IMR-90 (cell line): Measurements from ENCODE around the gene RAB26. TPM values are rescaled to one million over a fixed set of nuclear protein-coding genes. Genes with fewer than 3 reads are reported as not detected.

ENCODE experiments used
- ATAC-seq: fragments of 200-7000 bp; cut with Tn5 transposase; 2 replicates; pipeline ENCODE4 v1.9.1; 2020; ENCODE audit warnings: low read depth, mild to moderate bottlenecking, moderate library complexity
- BruUV-seq: library from RNA; stranded (reverse); fragments of 400-500 nt; replicated peaks from 2 replicates; lab custom pipeline; 2021; lab: Mats Ljungman, UMichigan
- CTCF ChIA-PET: fragments of 300-600 bp; formaldehyde crosslinking; extraction: SDS; loops from one replicate; lab custom pipeline; 2021; ENCODE audit warnings: antibody characterized with exemption; lab: Yijun Ruan, JAX
- POLR2A ChIA-PET: fragments of 300-600 bp; sonication (Branson Sonifier 250); formaldehyde crosslinking; loops from one replicate; lab custom pipeline; 2022; ENCODE audit warnings: antibody characterized with exemption; ENCODE audit not compliant: unreplicated experiment; lab: Charles Lee
- DNase-seq: peaks from one replicate; pipeline ENCODE4 v3.0.0; 2013
- H2AFZ ChIP-seq: replicated peaks from 2 replicates; pipeline ENCODE3; 2013; ENCODE audit warnings: low read length, mild to moderate bottlenecking; ENCODE audit not compliant: poor library complexity
- H2AK5ac ChIP-seq: 2 replicates; pipeline ENCODE4 v1.6.1; 2013; ENCODE audit warnings: low read depth, low read length, inconsistent platforms
- H2AK9ac ChIP-seq: replicated peaks from 2 replicates; pipeline ENCODE3; 2013; ENCODE audit warnings: mild to moderate bottlenecking, low read depth, low read length, moderate library complexity; ENCODE audit not compliant: poor library complexity
- H2BK120ac ChIP-seq: 2 replicates; pipeline ENCODE4 v1.6.1; 2013; ENCODE audit warnings: low read depth, low read length, inconsistent platforms
- H2BK15ac ChIP-seq: 3 replicates; pipeline ENCODE4 v1.6.1; 2013; ENCODE audit warnings: low read depth, low read length, inconsistent platforms
- H2BK20ac ChIP-seq: 2 replicates; pipeline ENCODE4 v1.6.1; 2013; ENCODE audit warnings: low read depth, mild to moderate bottlenecking, inconsistent platforms, low read length, moderate library complexity
- H2BK5ac ChIP-seq: 2 replicates; pipeline ENCODE4 v1.6.1; 2013; ENCODE audit warnings: mild to moderate bottlenecking, low read depth, low read length, inconsistent platforms; ENCODE audit not compliant: poor library complexity, severe bottlenecking
- H3K14ac ChIP-seq: replicated peaks from 2 replicates; pipeline ENCODE4 v1.6.1; 2013; ENCODE audit warnings: low read depth, low read length, inconsistent platforms
- H3K18ac ChIP-seq: 2 replicates; pipeline ENCODE4 v1.6.1; 2013; ENCODE audit warnings: low read depth, low read length, control low read depth
- H3K23ac ChIP-seq: 2 replicates; pipeline ENCODE4 v1.6.1; 2013; ENCODE audit warnings: low read depth, low read length, inconsistent platforms
- H3K27ac ChIP-seq: 2 replicates; pipeline ENCODE4 v1.5.1; 2013; ENCODE audit warnings: mild to moderate bottlenecking, control low read depth, low read length; ENCODE audit not compliant: insufficient read depth
- H3K27me3 ChIP-seq: 2 replicates; pipeline ENCODE4 v1.6.1; 2013; ENCODE audit warnings: low read length; ENCODE audit not compliant: control insufficient read depth, insufficient read depth
- H3K36me3 ChIP-seq: 2 replicates; pipeline ENCODE4 v1.6.1; 2013; ENCODE audit warnings: low read length, mixed read lengths; ENCODE audit not compliant: control insufficient read depth, insufficient read depth
- H3K4ac ChIP-seq: 2 replicates; pipeline ENCODE4 v1.6.1; 2013; ENCODE audit warnings: low read depth, low read length, inconsistent platforms
- H3K4me1 ChIP-seq: 2 replicates; pipeline ENCODE4 v1.6.1; 2013; ENCODE audit warnings: low read length, mixed read lengths; ENCODE audit not compliant: control insufficient read depth, insufficient read depth
- H3K4me2 ChIP-seq: 2 replicates; pipeline ENCODE4 v1.6.1; 2013; ENCODE audit warnings: low read depth, mild to moderate bottlenecking, control low read depth, low read length, moderate library complexity
- H3K4me3 ChIP-seq: 2 replicates; pipeline ENCODE4 v1.5.1; 2013; ENCODE audit warnings: low read depth, mild to moderate bottlenecking, control low read depth, low read length, moderate library complexity; ENCODE audit not compliant: insufficient read depth
- H3K56ac ChIP-seq: 2 replicates; pipeline ENCODE4 v1.6.1; 2013; ENCODE audit warnings: low read length, inconsistent platforms; ENCODE audit not compliant: insufficient read depth; ENCODE audit errors: extremely low read depth
- H3K79me1 ChIP-seq, 2 experiments: 2 replicates each; pipeline ENCODE4 v1.6.1; 2013; ENCODE audit warnings: low read length in 2 of 2, inconsistent platforms in 1 of 2, low read depth in 1 of 2
- H3K9ac ChIP-seq: 2 replicates; pipeline ENCODE4 v1.6.1; 2013; ENCODE audit warnings: low read depth, low read length, control low read depth
- H3K9me1 ChIP-seq: 2 replicates; pipeline ENCODE4 v1.6.1; 2013; ENCODE audit warnings: low read length, inconsistent platforms; ENCODE audit not compliant: insufficient read depth
- H3K9me3 ChIP-seq: 2 replicates; pipeline ENCODE4 v1.6.1; 2013; ENCODE audit warnings: low read length; ENCODE audit not compliant: control insufficient read depth, insufficient read depth
- H4K20me1 ChIP-seq: 2 replicates; pipeline ENCODE4 v1.6.1; 2013; ENCODE audit warnings: low read length, inconsistent platforms; ENCODE audit not compliant: insufficient read depth
- H4K5ac ChIP-seq: 2 replicates; pipeline ENCODE4 v1.6.1; 2013; ENCODE audit warnings: mild to moderate bottlenecking, low read depth, low read length, control low read depth
- H4K8ac ChIP-seq, 2 experiments: 2 replicates each; pipeline ENCODE4 v1.6.1; 2013; ENCODE audit warnings: low read depth in 2 of 2, low read length in 2 of 2, control low read depth in 1 of 2, inconsistent platforms in 1 of 2
- H4K91ac ChIP-seq: 2 replicates; pipeline ENCODE4 v1.6.1; 2013; ENCODE audit warnings: low read depth, low read length, inconsistent platforms; ENCODE audit not compliant: insufficient read depth
- BHLHE40 ChIP-seq: fragments of 150-350 bp; IDR thresholded peaks from 2 replicates; pipeline ENCODE4 v1.6.1; 2016; ENCODE audit warnings: mild to moderate bottlenecking, low read depth, low read length
- CEBPB ChIP-seq: IDR thresholded peaks from 2 replicates; pipeline ENCODE4 v1.6.1; 2012; ENCODE audit warnings: low read depth, low read length, improper control_type of control experiment
- CHD1 ChIP-seq: IDR thresholded peaks from 2 replicates; pipeline ENCODE4 v1.6.1; 2012; ENCODE audit warnings: low read depth, low read length, improper control_type of control experiment
- CTCF ChIP-seq: conservative IDR thresholded peaks from 2 replicates; pipeline ENCODE4 v1.5.1; 2012; ENCODE audit warnings: mild to moderate bottlenecking, low read depth, low read length, improper control_type of control experiment
- FOS ChIP-seq: fragments of 150-350 bp; IDR thresholded peaks from 2 replicates; pipeline ENCODE4 v1.6.1; 2016; ENCODE audit warnings: low read depth, low read length
- MAFK ChIP-seq: IDR thresholded peaks from 2 replicates; pipeline ENCODE4 v1.6.1; 2012; ENCODE audit warnings: low read depth, low read length, improper control_type of control experiment
- MAZ ChIP-seq: IDR thresholded peaks from 2 replicates; pipeline ENCODE4 v1.6.1; 2012; ENCODE audit warnings: low read depth, mild to moderate bottlenecking, low read length, improper control_type of control experiment, moderate library complexity, borderline replicate concordance
- MXI1 ChIP-seq: IDR thresholded peaks from 2 replicates; pipeline ENCODE4 v1.6.1; 2012; ENCODE audit warnings: low read depth, mild to moderate bottlenecking, low read length, moderate library complexity, borderline replicate concordance
- NFE2L2 ChIP-seq: fragments of 150-350 bp; IDR thresholded peaks from 2 replicates; pipeline ENCODE4 v1.6.1; 2016; ENCODE audit warnings: low read depth, mild to moderate bottlenecking, low read length
- POLR2A ChIP-seq: IDR thresholded peaks from 2 replicates; pipeline ENCODE4 v1.6.1; 2012; ENCODE audit warnings: mild to moderate bottlenecking, low read depth, low read length
- RAD21 ChIP-seq: IDR thresholded peaks from 2 replicates; pipeline ENCODE4 v1.6.1; 2012; ENCODE audit warnings: low read length, improper control_type of control experiment
- RCOR1 ChIP-seq: IDR thresholded peaks from 2 replicates; pipeline ENCODE4 v1.6.1; 2012; ENCODE audit warnings: mild to moderate bottlenecking, low read length, improper control_type of control experiment; ENCODE audit not compliant: insufficient replicate concordance
- RFX5 ChIP-seq: IDR thresholded peaks from 2 replicates; pipeline ENCODE4 v1.8.0; 2012; ENCODE audit warnings: low read depth, mild to moderate bottlenecking, low read length, moderate library complexity
- SMC3 ChIP-seq: fragments of 150-350 bp; IDR thresholded peaks from 2 replicates; pipeline ENCODE4 v1.6.1; 2016; ENCODE audit warnings: low read depth, mild to moderate bottlenecking, antibody characterized with exemption, low read length, moderate library complexity
- WGBS, 2 experiments: methylation state at CpG; one replicate each; pipeline versions ENCODE4 v1.1.5 to v1.1.7; 2013; ENCODE audit warnings: missing lambda C conversion rate in 2 of 2; ENCODE audit not compliant: insufficient read length in 1 of 2; ENCODE audit errors: extremely low coverage in 2 of 2; 5-methylcytosine and 5-hydroxymethylcytosine counted together
- dilution Hi-C: fragments of 300-500 bp; cut with HindIII; formaldehyde crosslinking; loops from one replicate; pipeline ENCODE4 v1.14.3; 2018; ENCODE audit warnings: low sequenced_read_pairs; ENCODE audit not compliant: unreplicated experiment
- in situ Hi-C: fragments of 300-500 bp; cut with MboI; formaldehyde crosslinking; loops from 3 replicates; pipeline ENCODE4 v1.14.3; 2019; ENCODE audit warnings: low sequenced_read_pairs, inconsistent platforms, mixed read lengths
- intact Hi-C: fragments of 100-400 bp; cut with micrococcal nuclease; formaldehyde crosslinking; loops from 2 replicates; pipeline ENCODE4 v1.10.0; 2022
- polyA plus RNA-seq, 3 experiments: library from polyadenylated mRNA; depleted of rRNA; stranded (reverse); fragments of >200 nt; gene quantifications; 2 replicates each; pipeline ENCODE4 v1.2.3, GENCODE V29; 2012; ENCODE audit warnings: low replicate concordance in 1 of 3
- total RNA-seq: library from RNA; depleted of rRNA; stranded (reverse); fragments of >200 nt; gene quantifications from 2 replicates; pipeline ENCODE4 v1.2.3, GENCODE V29; 2012
- TF ChIP-seq, protein P1 (sequence below): fragments of 150-350 bp; IDR thresholded peaks from 2 replicates; pipeline ENCODE4 v1.6.1; 2016; ENCODE audit warnings: low read depth, mild to moderate bottlenecking, low read length, moderate library complexity, borderline replicate concordance
- TF ChIP-seq, protein P2 (sequence below): fragments of 150-350 bp; IDR thresholded peaks from 2 replicates; pipeline ENCODE4 v1.6.1; 2017; ENCODE audit warnings: mild to moderate bottlenecking, antibody characterized with exemption, low read length, low read depth

The RAB26 gene
- total and polyA plus RNA-seq, 2 of the 4 experiments (the other 2 are of a cell fraction), result 1.1 to 4.5 TPM

DNA sequence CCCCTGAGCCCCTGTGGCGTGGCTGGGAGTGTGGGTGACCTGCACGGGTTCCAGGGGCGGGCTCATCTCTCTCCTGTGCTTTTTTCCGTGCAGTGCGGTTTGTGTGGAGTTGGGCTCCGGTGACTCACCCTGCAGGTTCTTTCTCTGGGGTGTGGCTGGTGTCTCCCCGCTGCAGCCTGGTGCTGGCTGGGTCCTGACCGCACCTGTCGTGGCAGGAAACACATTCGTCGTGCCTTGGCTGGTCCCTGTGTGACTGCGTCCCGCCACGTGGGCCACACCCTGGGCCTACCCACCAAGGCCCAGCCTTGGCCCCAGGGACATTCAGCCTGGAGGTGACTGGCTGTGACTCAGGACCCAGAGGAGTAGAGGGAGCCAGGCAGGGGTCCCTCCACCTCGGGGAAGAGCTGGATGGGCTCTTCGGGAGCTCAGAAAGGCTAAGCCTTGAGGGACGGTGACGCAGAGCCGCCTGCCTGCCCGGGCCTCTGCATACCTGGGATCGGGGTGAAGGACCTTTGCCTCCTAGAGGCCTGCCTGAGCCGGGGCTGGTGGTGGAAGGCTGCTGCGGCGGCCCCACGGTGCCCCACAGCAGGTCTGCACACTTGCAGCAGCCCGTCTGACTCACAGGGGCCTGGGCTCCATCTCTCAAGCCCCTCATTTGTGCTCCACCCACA lies 14.9 kb downstream of the RAB26 start:
- no peak overlapping the region for H2BK15ac ChIP-seq
- H2BK20ac ChIP-seq, result no peak overlapping the region
- H3K23ac ChIP-seq, result no peak overlapping the region
- no peak overlapping the region for H2AK9ac ChIP-seq
- H2BK5ac ChIP-seq, result no peak overlapping the region
- H4K5ac ChIP-seq, result no peak overlapping the region
- no peak overlapping the region for H2AFZ ChIP-seq
- H3K9me1 ChIP-seq, result 0 out of 2 replicates have a peak, but pooled peaks cover 2% of the 10 kb centered on the region
- no peak overlapping the region for H4K91ac ChIP-seq
- H3K18ac ChIP-seq, result no peak overlapping the region
- H4K20me1 ChIP-seq, result peaks cover 71% of the 10 kb centered on the region
- CTCF ChIA-PET, result no interaction called here
- H3K9me3 ChIP-seq, result no peaks in the 10 kb centered on the region
- H3K4me2 ChIP-seq, result no peak overlapping the region
- POLR2A ChIA-PET, result no interaction called here
- DNase-seq (no peak), ATAC-seq (no peak)
- BruUV-seq, result no TSS peak
- no peak overlapping the region for H3K4me3 ChIP-seq
- H3K79me1 ChIP-seq, result peaks cover 0 to 57% of the 10 kb centered on the region in 2 experiments
- H4K8ac ChIP-seq, result no peak overlapping the region
- H3K27me3 ChIP-seq, result no peaks in the 10 kb centered on the region
- intact Hi-C loops, result no loop called here
- H2BK120ac ChIP-seq, result no peak overlapping the region
- H3K27ac ChIP-seq, result no peak overlapping the region
- no peak overlapping the region for H3K14ac ChIP-seq
- dilution Hi-C loops, result no loop called here
- peaks cover 29% of the 10 kb centered on the region for H3K36me3 ChIP-seq
- no peak overlapping the region for H3K9ac ChIP-seq
- in situ Hi-C loops, result no loop called here
- peaks cover 24% of the 10 kb centered on the region for H3K4me1 ChIP-seq
- H3K56ac ChIP-seq, result no peak overlapping the region
- H2AK5ac ChIP-seq, result no peak overlapping the region
- TF ChIP-seq MXI1 (no peak), MAFK (no peak), NFE2L2 (no peak), RFX5 (no peak), CEBPB (no peak), CHD1 (no peak), POLR2A (no peak), FOS (no peak), SMC3 (no peak), CTCF (no peak), BHLHE40 (no peak), RCOR1 (no peak), MAZ (no peak), RAD21 (no peak)
- TF ChIP-seq, protein P1, sequence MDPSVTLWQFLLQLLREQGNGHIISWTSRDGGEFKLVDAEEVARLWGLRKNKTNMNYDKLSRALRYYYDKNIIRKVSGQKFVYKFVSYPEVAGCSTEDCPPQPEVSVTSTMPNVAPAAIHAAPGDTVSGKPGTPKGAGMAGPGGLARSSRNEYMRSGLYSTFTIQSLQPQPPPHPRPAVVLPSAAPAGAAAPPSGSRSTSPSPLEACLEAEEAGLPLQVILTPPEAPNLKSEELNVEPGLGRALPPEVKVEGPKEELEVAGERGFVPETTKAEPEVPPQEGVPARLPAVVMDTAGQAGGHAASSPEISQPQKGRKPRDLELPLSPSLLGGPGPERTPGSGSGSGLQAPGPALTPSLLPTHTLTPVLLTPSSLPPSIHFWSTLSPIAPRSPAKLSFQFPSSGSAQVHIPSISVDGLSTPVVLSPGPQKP, result no peak
- TF ChIP-seq, protein P2, sequence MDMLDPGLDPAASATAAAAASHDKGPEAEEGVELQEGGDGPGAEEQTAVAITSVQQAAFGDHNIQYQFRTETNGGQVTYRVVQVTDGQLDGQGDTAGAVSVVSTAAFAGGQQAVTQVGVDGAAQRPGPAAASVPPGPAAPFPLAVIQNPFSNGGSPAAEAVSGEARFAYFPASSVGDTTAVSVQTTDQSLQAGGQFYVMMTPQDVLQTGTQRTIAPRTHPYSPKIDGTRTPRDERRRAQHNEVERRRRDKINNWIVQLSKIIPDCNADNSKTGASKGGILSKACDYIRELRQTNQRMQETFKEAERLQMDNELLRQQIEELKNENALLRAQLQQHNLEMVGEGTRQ, result no peak
- no peak overlapping the region for H3K4ac ChIP-seq
- WGBS, 2 experiments, result 98% methylated on average over 13 of the region's 26 CpGs; no CpG with 5 or more reads in 1 of the 2 experiments
